Duodenal mucosa (tissue), 2 donors: Measurements from ENCODE around the gene PLB1.

Experiments
- H3K27ac ChIP-seq: one replicate; pipeline ENCODE4 v1.7.0; 2013; ENCODE audit warnings: low read depth, low read length
- H3K27me3 ChIP-seq, 2 donors: one replicate each; pipeline ENCODE4 v1.7.0; 2013; ENCODE audit warnings: low read length in 2 of 2, control low read depth in 1 of 2; ENCODE audit not compliant: insufficient read depth in 2 of 2, control insufficient read depth in 1 of 2
- H3K36me3 ChIP-seq, 2 donors: one replicate each; pipeline ENCODE4 v1.7.0; 2013; ENCODE audit warnings: low read length in 2 of 2, control low read depth in 1 of 2; ENCODE audit not compliant: insufficient read depth in 2 of 2, control insufficient read depth in 1 of 2
- H3K4me1 ChIP-seq, 2 donors: one replicate each; pipeline ENCODE4 v1.7.0; 2013; ENCODE audit warnings: low read length in 2 of 2, control low read depth in 1 of 2; ENCODE audit not compliant: insufficient read depth in 2 of 2, control insufficient read depth in 1 of 2
- H3K4me3 ChIP-seq, 2 donors: one replicate each; pipeline ENCODE4 v1.7.0; 2013; ENCODE audit warnings: low read length in 2 of 2, low read depth in 1 of 2
- H3K9ac ChIP-seq, 2 donors: one replicate each; pipeline ENCODE4 v1.7.0; 2013; ENCODE audit warnings: low read length in 2 of 2, low read depth in 1 of 2
- H3K9me3 ChIP-seq, 2 donors: one replicate each; pipeline ENCODE4 v1.7.0; 2013; ENCODE audit warnings: low read length in 2 of 2, control low read depth in 1 of 2; ENCODE audit not compliant: control insufficient read depth in 1 of 2

PLB1 gene

DNA sequence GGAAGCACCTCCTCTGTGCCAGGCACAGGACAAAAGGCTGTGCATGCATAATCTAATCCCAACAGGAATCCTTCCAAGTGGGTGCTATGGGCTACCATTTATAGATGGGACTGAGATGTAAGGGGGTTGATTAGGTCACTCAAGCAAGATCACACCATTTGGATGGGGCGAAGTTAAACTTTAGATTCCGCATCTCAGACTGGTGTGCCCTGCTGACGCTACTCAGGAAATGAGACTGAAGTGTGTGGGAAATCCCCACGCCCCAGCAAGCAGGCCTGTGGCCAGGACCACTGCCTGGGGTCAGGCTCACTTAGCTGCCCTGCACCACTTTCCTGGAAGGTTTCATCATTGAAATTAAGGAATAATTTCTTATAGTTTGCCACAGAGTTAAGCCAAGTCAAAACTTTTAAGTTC, 185.3 kb downstream of the PLB1 start:
- H3K9ac ChIP-seq = no peak overlapping the region
- no peaks in the 10 kb centered on the region for H3K36me3 ChIP-seq
- no peaks in the 10 kb centered on the region for H3K9me3 ChIP-seq
- no peak overlapping the region for H3K27ac ChIP-seq
- no peaks in the 10 kb centered on the region for H3K27me3 ChIP-seq
- H3K4me3 ChIP-seq = no peak overlapping the region
- peaks cover 10 to 18% of the 10 kb centered on the region in 2 donors for H3K4me1 ChIP-seq

DNA sequence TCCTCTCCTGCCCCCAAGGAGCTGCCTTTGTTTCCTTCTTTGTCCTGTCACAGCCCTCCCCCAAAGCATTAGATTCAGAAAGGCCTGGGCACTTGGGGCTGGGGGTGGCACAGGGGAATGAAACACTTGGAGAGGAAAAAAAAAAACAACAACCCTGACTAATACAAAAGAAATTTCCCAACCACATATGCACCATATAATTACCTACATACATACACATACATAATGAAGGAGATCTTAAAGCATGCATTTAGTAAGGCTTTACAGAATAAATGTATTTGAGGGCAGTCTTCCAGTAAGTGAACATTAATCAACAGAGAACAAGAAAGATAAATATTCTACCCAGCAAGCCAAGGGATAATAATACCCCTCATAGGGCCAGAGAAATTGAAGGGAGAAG, 185.7 kb downstream of the PLB1 start:
- no peak overlapping the region for H3K4me3 ChIP-seq
- H3K36me3 ChIP-seq = no peaks in the 10 kb centered on the region
- H3K9ac ChIP-seq = no peak overlapping the region
- H3K27ac ChIP-seq = no peak overlapping the region
- peaks cover 10 to 18% of the 10 kb centered on the region in 2 donors for H3K4me1 ChIP-seq
- H3K9me3 ChIP-seq = no peaks in the 10 kb centered on the region
- no peaks in the 10 kb centered on the region for H3K27me3 ChIP-seq

DNA sequence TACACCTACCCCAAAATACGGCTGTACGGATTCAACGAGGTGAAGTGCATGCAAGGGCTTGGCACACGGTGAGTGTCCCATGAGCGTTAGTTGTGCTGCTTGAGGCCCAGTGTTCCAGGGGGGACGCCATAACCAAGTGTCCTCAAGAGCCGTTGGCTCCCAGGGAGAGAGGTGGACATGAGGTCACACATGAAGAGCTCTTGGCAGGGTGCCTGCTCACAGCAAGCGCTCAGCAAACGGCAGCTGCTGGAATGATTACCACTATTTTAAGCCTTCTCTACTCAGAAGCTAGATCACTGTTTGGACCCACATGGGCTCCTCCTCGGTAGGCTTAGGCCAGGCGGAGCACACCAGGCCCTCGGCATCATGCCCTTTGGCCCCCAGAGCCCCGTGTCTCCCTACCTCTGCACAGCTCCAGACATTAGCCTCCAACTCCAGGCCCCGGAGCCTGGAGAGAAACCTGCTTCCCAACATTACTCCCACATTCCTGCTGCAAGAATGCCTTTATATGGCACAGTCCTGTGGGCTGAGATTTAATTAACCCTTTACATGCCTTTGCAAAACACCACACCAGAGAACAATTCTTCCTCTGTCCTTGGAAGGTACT, 187.3 kb downstream of the PLB1 start:
- H3K36me3 ChIP-seq = no peaks in the 10 kb centered on the region
- H3K27me3 ChIP-seq = no peaks in the 10 kb centered on the region
- no peaks in the 10 kb centered on the region for H3K9me3 ChIP-seq
- no peak overlapping the region for H3K27ac ChIP-seq
- H3K4me3 ChIP-seq = no peak overlapping the region
- peak overlapping the region in 1 of 2 donors; percentile 27 for H3K9ac ChIP-seq
- peaks cover 10 to 18% of the 10 kb centered on the region in 2 donors for H3K4me1 ChIP-seq

DNA sequence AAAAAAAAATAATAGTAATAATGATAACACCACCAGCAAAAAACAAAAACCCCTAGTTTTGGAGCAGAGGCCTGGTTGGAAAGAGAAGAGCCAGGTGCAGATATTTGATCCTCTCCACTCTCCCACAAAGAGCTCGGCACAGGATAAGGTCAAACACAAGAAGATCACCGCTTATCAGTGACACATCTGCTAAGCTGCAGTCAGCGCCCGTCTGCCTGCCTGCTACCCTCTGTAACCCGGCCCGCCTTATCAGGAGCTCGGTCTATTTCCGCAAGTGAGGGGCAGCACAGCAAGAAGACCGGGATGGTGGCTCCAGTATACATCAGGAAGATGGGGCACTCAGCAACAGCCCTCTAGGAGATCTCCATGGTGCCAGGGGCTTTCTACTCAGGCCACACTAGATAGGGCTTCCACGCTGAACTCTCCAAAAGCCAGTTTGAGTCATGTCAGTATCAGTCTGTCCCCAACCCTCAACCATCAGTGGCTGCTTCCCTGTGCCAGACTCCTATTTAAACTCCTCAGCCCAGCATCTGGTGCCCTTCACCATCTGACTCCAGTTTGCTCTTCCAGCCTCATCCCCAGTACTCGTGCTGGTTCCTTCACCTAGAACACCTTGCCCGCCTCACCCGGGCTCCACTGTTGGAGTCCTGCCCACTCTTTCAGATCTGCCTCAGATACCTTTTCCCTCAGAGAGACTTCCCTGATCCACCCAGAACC, 188.4 kb downstream of the PLB1 start:
- no peak overlapping the region for H3K9ac ChIP-seq
- no peaks in the 10 kb centered on the region for H3K27me3 ChIP-seq
- H3K9me3 ChIP-seq = no peaks in the 10 kb centered on the region
- no peak overlapping the region for H3K27ac ChIP-seq
- H3K36me3 ChIP-seq = no peaks in the 10 kb centered on the region
- no peak overlapping the region for H3K4me3 ChIP-seq
- peaks cover 10 to 18% of the 10 kb centered on the region in 2 donors for H3K4me1 ChIP-seq

DNA sequence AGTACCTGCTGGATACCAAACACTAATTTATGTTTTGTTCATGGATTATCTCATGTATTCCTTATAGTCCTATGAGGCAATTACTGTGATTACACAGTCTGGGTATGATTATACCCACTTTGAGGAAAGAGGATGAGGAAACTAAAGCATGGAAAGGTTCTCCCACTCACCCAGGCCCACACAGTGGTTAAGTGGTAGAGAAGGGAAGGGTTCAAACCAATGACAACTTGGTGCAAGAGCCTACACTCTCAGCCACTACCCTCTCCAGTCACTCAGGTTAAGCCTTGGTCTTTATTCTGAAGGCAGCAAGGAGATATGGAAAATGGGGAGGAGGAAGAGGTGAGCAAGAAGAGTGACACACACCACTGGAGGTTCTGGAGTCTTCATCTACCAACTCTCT, 191.3 kb downstream of the PLB1 start:
- Histone ChIP-seq H3K4me3 (no peak overlapping the region), H3K27me3 (no peaks in the 10 kb centered on the region), H3K27ac (no peak overlapping the region), H3K36me3 (no peaks in the 10 kb centered on the region), H3K9ac (no peak overlapping the region), H3K9me3 (no peaks in the 10 kb centered on the region), H3K4me1 (peaks cover 12 to 17% of the 10 kb centered on the region in 2 donors)

DNA sequence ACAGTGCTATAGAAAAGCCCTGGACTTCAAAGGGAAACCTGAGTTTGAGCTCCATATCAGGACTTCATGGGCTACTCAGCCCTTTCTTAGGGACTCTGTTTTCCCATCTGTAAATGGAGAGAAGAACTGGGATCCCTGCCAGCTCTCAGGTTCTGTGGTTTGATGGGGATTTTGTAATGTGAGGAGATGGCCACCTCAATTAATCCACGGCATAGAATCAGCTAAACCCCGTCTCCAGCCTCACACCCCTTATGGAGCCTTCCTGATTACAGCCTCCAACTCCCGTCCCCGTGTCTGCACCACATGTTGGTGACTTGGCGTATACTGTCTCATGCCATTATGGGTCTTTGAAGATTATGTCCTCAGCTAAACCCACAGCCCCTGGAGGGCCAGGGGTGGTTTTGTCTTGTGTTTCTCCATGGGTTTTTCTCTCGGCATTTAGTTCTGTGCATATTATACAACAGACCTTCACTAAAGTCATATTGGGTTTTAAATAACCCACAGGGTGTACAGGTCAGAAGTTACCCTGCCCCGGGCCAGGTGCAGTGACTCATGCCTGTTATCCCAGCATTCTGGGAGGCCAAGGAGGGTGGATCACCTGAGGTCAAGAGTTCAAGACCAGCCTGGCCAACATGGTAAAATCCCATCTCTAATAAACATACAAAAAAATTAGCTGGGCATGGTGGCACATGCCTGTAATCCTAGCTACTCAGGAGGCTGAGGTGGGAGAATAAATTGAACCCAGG, 192.0 kb downstream of the PLB1 start:
- H3K4me3 ChIP-seq = no peak overlapping the region
- H3K9ac ChIP-seq = no peak overlapping the region
- H3K9me3 ChIP-seq = no peaks in the 10 kb centered on the region
- H3K27me3 ChIP-seq = no peaks in the 10 kb centered on the region
- H3K36me3 ChIP-seq = no peaks in the 10 kb centered on the region
- peaks cover 12 to 16% of the 10 kb centered on the region in 2 donors for H3K4me1 ChIP-seq
- no peak overlapping the region for H3K27ac ChIP-seq

DNA sequence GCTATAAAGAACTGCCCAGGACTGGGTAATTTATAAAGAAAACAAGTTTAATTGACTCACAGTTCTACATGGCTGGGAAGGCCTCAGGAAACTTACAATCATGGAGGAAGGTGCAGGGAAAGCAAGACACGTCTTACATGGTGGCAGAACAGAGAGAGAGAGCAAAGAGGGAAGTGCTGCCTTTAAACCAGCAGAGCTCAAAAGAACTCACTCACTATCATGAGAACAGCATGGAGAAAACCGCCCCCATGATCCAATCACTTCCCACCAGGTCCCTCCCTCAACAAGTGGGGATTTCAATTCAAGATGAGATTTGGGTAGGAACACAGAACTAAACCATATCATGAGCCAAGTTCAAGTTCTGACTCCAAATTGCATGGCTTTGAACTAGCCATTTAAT, 193.0 kb downstream of the PLB1 start:
- peaks cover 5 to 8% of the 10 kb centered on the region in 2 donors for H3K4me1 ChIP-seq
- H3K9me3 ChIP-seq = no peaks in the 10 kb centered on the region
- H3K4me3 ChIP-seq = no peak overlapping the region
- H3K27me3 ChIP-seq = no peaks in the 10 kb centered on the region
- no peak overlapping the region for H3K9ac ChIP-seq
- H3K27ac ChIP-seq = no peak overlapping the region
- no peaks in the 10 kb centered on the region for H3K36me3 ChIP-seq

DNA sequence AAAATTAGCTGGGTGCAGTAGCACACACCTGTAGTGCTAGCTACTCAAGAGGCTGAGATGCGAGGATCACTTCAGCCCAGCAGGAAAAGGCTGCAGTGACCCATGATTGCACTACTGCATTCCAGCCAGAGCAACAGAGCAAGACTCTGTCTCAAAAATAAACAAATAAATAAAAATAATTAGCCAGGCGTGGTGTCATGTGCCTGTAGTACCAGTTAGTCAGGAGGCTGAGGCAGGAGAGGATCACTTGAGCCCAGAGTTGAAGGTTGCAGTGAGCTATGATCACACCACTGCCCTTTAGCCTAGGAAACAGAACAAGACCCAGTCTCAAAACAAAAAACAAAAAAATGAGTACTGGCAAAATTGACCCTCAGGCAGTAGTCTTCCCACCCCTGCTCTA, 193.9 kb downstream of the PLB1 start:
- Histone ChIP-seq H3K9ac (no peak overlapping the region), H3K36me3 (no peaks in the 10 kb centered on the region), H3K4me1 (peaks cover 5 to 8% of the 10 kb centered on the region in 2 donors), H3K27ac (no peak overlapping the region), H3K27me3 (no peaks in the 10 kb centered on the region), H3K9me3 (no peaks in the 10 kb centered on the region), H3K4me3 (no peak overlapping the region)

DNA sequence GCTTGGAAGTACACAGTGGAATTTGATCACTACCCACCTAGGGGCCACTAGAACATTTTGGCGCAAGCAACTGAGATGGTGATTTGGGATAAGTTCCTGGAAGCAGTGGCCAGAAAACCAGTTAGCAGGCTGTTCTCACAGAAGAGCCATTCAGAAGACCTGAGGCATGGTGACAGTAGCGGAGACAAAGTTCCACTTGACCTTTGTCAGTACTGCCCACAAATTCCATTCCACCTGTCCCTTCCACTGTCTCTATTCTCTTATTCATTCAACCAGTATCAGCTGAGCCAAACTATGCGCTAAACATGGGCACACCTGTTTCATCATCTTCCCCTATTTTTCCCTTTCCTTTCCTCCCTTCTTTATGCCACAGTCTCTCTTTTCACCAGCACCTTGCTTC, 196.6 kb downstream of the PLB1 start:
- Histone ChIP-seq H3K9ac (no peak overlapping the region), H3K27ac (no peak overlapping the region), H3K4me1 (peaks cover 5 to 8% of the 10 kb centered on the region in 2 donors), H3K9me3 (no peaks in the 10 kb centered on the region), H3K27me3 (no peaks in the 10 kb centered on the region), H3K36me3 (no peaks in the 10 kb centered on the region), H3K4me3 (no peak overlapping the region)

DNA sequence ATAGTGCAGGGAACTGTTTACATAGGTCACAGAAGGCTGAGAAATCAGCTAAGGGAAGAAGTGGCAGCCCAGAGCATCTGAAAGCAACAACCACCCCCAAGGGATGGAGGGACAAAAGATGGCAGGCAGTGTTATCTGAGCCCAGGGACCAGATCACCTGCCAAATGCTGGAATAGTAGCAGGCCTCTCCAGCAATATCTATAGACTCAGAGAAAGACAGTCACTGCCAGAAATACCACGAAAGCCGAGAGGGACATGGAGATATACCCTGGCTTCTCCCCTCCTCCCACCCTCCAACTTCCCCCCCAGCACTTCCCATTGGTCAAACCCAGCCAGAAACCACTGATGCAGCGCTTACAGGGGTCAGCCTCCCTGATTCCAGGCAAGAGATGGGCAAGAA, 197.4 kb downstream of the PLB1 start:
- H3K27ac ChIP-seq = no peak overlapping the region

More for the DNA sequence above, 197.4 kb downstream of the PLB1 start:
- Histone ChIP-seq H3K36me3 (no peaks in the 10 kb centered on the region), H3K4me3 (no peak overlapping the region), H3K9ac (no peak overlapping the region), H3K27me3 (no peaks in the 10 kb centered on the region), H3K4me1 (peaks cover 5 to 8% of the 10 kb centered on the region in 2 donors), H3K9me3 (no peaks in the 10 kb centered on the region)
